Endothelial cell of umbilical vein (primary cell): Measurements from ENCODE around the gene MFSD6L.

ENCODE experiments used
- CTCF ChIP-seq, 2 donors: IDR thresholded peaks; 1 replicate in 1 of 2; 2 replicates in 1 of 2; pipeline ENCODE4 v1.5.1; 2011; ENCODE audit warnings: low read length in 2 of 2, mild to moderate bottlenecking in 2 of 2, moderate library complexity in 2 of 2, control low read depth in 1 of 2, inconsistent platforms in 1 of 2, low read depth in 1 of 2; ENCODE audit not compliant: insufficient read depth in 1 of 2; ENCODE audit errors: extremely low read depth in 1 of 2
- EZH2 ChIP-seq: IDR thresholded peaks from 2 replicates; pipeline ENCODE4 v1.6.1; 2012; ENCODE audit warnings: borderline replicate concordance, low read depth, mild to moderate bottlenecking, moderate library complexity, low read length, inconsistent platforms; ENCODE audit not compliant: severe bottlenecking
- GATA2 ChIP-seq: IDR thresholded peaks from 2 replicates; pipeline ENCODE4 v1.7.0; 2011; ENCODE audit warnings: low read depth, mild to moderate bottlenecking, moderate library complexity, mixed read lengths, low read length; ENCODE audit not compliant: insufficient read length, insufficient read depth
- MAX ChIP-seq: IDR thresholded peaks from 2 replicates; pipeline ENCODE4 v1.6.1; 2011; ENCODE audit not compliant: insufficient read depth, insufficient read length
- MYC ChIP-seq: IDR thresholded peaks from one replicate; pipeline ENCODE4 v1.6.1; 2011; ENCODE audit warnings: mild to moderate bottlenecking, low read depth, low read length
- POLR2A ChIP-seq: IDR thresholded peaks from 2 replicates; pipeline ENCODE4 v1.6.1; 2012; ENCODE audit warnings: low read depth, mild to moderate bottlenecking, control low read depth, low read length
- POLR2AphosphoS5 ChIP-seq: IDR thresholded peaks from 2 replicates; pipeline ENCODE4 v1.6.1; 2012; ENCODE audit warnings: low read depth, mild to moderate bottlenecking, control low read depth, low read length, moderate library complexity; ENCODE audit not compliant: insufficient read depth

- TF ChIP-seq MYC = no peak
- TF ChIP-seq CTCF (IDR thresholded peaks at IDR 0.05; ENCODE audit: extremely low read depth in 1 of 2, insufficient read depth in 1 of 2, low read depth in 1 of 2, low read length in 2 of 2) = no peak
- no peak for TF ChIP-seq POLR2A
- TF ChIP-seq EZH2 = no peak
- TF ChIP-seq MAX = no peak
- no peak for TF ChIP-seq POLR2AphosphoS5
- no peak for TF ChIP-seq GATA2
Measured at GRCh38 chr17:8847891-8848290, 48.7 kb upstream of the MFSD6L start.
